ENCODE measurements around the gene ADCY5. TPM values are rescaled to one million over a fixed set of nuclear protein-coding genes. Genes with fewer than 3 reads are reported as not detected.

Gene ADCY5
- total RNA-seq, 4 donors from 2014 or later: 13.3 to 27.4 (median 21.7) TPM

DNA sequence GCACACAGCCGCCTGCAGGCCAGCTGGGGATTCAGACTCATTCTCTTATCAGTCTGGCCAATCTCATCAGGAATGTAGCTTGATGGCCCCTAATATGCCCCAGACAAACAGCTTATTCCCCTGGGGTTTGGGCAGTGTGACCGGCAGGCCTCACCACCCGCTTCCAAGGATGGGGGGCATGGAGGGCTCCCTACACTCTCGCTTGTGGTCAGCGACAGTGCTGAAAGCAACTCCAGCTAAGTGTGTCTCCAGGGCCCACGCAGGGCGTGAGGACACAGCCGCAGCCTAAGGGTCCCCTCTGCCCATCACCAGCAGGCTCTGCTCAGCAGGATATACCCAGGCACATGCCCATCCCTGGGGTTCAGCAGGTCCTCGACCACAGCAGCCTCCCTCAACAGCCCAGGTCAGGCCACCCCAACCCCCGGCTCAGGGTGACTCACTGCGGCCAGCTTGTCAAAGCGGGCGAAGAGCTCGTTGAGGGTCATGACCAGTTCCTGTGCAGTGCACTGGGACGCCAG lies 116.7 kb downstream of the ADCY5 start:
- WGBS, 2 donors: 73 to 86% methylated on average over 15 of the region's 15 CpGs
- no peak for DNase-seq (ENCODE audit: low spot score in 2 of 2)
- Histone ChIP-seq H3K27me3 (peaks cover 0 to 5% of the 10 kb centered on the region in 2 donors), H3K9me3 (peaks cover 0 to 2% (median 0%) of the 10 kb centered on the region in 4 donors), H3K4me3 (no peak overlapping the region), H3K4me1 (peaks cover 0 to 22% (median 4%) of the 10 kb centered on the region in 4 donors), H3K36me3 (no peaks in the 10 kb centered on the region), H3K27ac (no peak overlapping the region)
- TF ChIP-seq, protein P1, sequence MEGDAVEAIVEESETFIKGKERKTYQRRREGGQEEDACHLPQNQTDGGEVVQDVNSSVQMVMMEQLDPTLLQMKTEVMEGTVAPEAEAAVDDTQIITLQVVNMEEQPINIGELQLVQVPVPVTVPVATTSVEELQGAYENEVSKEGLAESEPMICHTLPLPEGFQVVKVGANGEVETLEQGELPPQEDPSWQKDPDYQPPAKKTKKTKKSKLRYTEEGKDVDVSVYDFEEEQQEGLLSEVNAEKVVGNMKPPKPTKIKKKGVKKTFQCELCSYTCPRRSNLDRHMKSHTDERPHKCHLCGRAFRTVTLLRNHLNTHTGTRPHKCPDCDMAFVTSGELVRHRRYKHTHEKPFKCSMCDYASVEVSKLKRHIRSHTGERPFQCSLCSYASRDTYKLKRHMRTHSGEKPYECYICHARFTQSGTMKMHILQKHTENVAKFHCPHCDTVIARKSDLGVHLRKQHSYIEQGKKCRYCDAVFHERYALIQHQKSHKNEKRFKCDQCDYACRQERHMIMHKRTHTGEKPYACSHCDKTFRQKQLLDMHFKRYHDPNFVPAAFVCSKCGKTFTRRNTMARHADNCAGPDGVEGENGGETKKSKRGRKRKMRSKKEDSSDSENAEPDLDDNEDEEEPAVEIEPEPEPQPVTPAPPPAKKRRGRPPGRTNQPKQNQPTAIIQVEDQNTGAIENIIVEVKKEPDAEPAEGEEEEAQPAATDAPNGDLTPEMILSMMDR (IDR thresholded peaks at IDR 0.05): no peak
- TF ChIP-seq EP300 (IDR thresholded peaks at IDR 0.05) (no peak), POLR2A (IDR thresholded peaks at IDR 0.05) (no peak)

DNA sequence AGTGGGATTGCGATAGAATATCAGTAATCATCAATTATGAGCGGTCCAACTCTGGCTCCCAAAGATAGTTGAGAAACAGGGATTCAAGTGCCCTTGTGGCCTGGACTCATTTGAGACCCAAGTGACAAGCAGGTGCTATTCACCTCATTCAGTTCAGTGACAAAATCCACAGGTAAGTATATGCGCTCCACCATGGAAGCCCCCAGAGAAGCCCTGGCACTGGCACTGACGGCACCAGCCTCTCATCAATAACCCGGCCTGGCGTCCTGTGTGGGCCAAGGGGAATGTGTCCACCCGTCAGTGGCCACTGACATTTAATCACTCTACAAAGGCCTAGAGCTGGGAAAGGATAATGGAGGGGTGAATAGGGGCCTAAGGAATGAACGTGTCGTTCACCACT lies 117.2 kb downstream of the ADCY5 start:
- Histone ChIP-seq H3K4me1 (peaks cover 0 to 22% (median 4%) of the 10 kb centered on the region in 4 donors), H3K27ac (peak overlapping the region in 2 of 4 donors; percentile 50 to 62), H3K9me3 (peaks cover 0 to 2% (median 0%) of the 10 kb centered on the region in 4 donors), H3K36me3 (no peaks in the 10 kb centered on the region), H3K27me3 (peaks cover 0 to 5% of the 10 kb centered on the region in 2 donors), H3K4me3 (no peak overlapping the region)
- WGBS, 2 donors: 87 to 89% methylated on average over 9 of the region's 9 CpGs
- no peak for DNase-seq (ENCODE audit: low spot score in 2 of 2)
- TF ChIP-seq, protein P1 (IDR thresholded peaks at IDR 0.05): no peak
- TF ChIP-seq EP300 (IDR thresholded peaks at IDR 0.05): no peak
- no peak for TF ChIP-seq POLR2A (IDR thresholded peaks at IDR 0.05)

DNA sequence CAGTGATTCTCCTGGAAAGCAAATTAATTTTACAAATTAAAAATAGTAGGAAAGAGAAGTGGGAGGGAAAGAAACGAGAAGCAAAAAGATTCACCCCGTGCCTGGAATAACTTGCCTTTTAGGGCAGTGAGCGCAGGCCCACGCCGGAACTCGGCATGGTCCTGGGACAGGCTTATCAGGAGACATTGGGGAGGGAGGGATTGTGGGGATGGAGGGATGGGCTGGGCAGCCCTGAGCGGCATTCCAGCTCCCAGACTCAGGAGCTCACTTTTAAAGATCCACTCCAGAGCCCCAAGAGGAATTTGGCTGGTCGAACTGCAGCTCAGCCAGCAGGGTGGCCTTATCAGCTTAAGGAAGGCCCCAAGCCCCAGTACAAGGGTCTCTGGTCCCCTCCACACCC lies 117.9 kb downstream of the ADCY5 start:
- no peak for DNase-seq (ENCODE audit: low spot score in 2 of 2)
- peaks cover 0 to 5% of the 10 kb centered on the region in 2 donors for H3K27me3 ChIP-seq
- peaks cover 0 to 2% (median 0%) of the 10 kb centered on the region in 4 donors for H3K9me3 ChIP-seq
- H3K4me3 ChIP-seq: no peak overlapping the region
- peaks cover 0 to 22% (median 4%) of the 10 kb centered on the region in 4 donors for H3K4me1 ChIP-seq
- WGBS, 2 donors: 51 to 69% methylated on average over 8 of the region's 8 CpGs
- no peaks in the 10 kb centered on the region for H3K36me3 ChIP-seq
- peak overlapping the region in 2 of 4 donors; percentile 50 to 62 for H3K27ac ChIP-seq
- TF ChIP-seq, protein P1 (IDR thresholded peaks at IDR 0.05): no peak
- no peak for TF ChIP-seq EP300 (IDR thresholded peaks at IDR 0.05)
- no peak for TF ChIP-seq POLR2A (IDR thresholded peaks at IDR 0.05)

DNA sequence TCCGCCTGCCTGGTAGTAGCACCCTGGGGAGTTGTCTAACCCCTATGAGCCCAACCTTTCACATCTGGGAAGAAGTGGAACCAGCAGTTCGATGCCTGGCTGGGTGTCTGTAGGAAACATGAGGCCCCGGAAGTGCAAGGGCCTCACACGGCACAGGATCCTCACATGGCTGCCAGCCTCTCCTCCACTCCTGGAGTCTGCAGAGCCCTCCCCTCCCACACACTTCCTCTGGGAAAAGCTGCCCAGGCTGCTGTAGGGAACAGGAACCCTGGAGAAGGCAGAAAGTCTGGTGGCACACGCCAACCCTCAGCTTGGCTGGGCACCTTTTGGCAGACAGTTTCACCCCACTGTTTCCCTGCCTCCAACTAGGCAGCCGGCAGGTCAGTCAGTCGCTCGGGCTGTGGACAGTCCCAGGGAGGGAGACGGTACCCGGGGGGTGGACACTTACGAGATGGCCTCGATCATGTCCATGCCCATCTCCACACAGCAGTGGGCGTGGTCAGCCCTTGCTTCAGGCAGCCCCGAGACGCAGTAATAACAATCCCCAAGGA lies 118.4 kb downstream of the ADCY5 start:
- Histone ChIP-seq H3K4me3 (no peak overlapping the region), H3K9me3 (peaks cover 0 to 2% (median 0%) of the 10 kb centered on the region in 4 donors), H3K27ac (peak overlapping the region in 3 of 4 donors; percentile 12 to 62 (median 22)), H3K27me3 (peaks cover 0 to 5% of the 10 kb centered on the region in 2 donors), H3K4me1 (peaks cover 0 to 22% (median 4%) of the 10 kb centered on the region in 4 donors), H3K36me3 (no peaks in the 10 kb centered on the region)
- DNase-seq (ENCODE audit: low spot score in 2 of 2): no peak
- WGBS, 2 donors: 71 to 77% methylated on average over 15 of the region's 15 CpGs
- no peak for TF ChIP-seq POLR2A (IDR thresholded peaks at IDR 0.05)
- TF ChIP-seq EP300 (IDR thresholded peaks at IDR 0.05): no peak
- TF ChIP-seq, protein P1 (IDR thresholded peaks at IDR 0.05): no peak

DNA sequence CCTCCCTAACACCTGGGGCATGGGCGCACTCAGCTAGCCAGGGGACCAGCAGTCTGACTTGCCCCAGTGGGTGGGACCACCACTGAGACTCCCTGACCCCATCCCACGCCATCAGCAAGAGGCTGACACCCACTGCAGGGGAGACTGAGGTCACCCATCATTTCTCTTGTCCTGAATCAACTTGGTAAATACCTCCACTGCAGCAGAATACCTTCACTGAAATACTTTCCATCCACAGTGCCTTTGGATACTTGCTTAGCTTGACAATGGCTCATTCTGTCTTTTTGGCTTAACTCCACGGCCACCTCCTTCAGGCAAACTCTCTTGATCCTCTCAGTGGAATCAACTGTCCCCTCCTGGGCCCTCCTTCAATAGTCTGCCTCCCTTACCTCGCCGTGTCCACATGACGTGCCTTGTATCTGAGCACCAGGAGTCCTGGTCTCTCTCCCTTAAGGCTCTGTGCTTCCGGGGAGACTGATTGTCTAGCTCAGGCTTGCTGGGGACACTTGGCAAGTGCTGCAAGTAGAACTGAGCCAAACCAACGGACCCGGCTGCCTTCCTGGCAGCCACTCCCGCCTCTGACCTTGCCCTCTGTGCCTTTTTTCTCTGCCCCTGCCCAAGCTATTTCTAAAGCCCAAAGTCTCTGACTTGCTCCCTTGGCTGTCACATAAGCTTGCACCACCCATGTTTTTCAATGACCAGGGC lies 119.1 kb downstream of the ADCY5 start:
- 48 to 54% methylated on average over 10 of the region's 10 CpGs for WGBS, 2 donors
- peaks cover 0 to 22% (median 4%) of the 10 kb centered on the region in 4 donors for H3K4me1 ChIP-seq
- peaks cover 0 to 3% (median 0%) of the 10 kb centered on the region in 3 donors for H3K36me3 ChIP-seq
- peaks cover 0 to 5% of the 10 kb centered on the region in 2 donors for H3K27me3 ChIP-seq
- peak overlapping the region in 3 of 4 donors; percentile 12 to 62 (median 22) for H3K27ac ChIP-seq
- H3K9me3 ChIP-seq: peaks cover 0 to 2% (median 0%) of the 10 kb centered on the region in 4 donors
- TF ChIP-seq, protein P1 (IDR thresholded peaks at IDR 0.05): no peak
- TF ChIP-seq EP300 (IDR thresholded peaks at IDR 0.05) (no peak), POLR2A (IDR thresholded peaks at IDR 0.05) (no peak)
- H3K4me3 ChIP-seq: no peak overlapping the region
- DNase-seq (ENCODE audit: low spot score in 2 of 2): no peak
